Measurements from ENCODE around the gene ITIH3.

- TF ChIP-seq CTCF (IDR thresholded peaks at IDR 0.05; ENCODE audit: low read depth, low read length, poor library complexity, severe bottlenecking): no peak
- TF ChIP-seq EZH2phosphoT487 (IDR thresholded peaks at IDR 0.05; ENCODE audit: borderline replicate concordance, low read length): no peak
These were observed 44.6 kb downstream of the ITIH3 start for GRCh38 chr3:52839268-52839575.

Data from DOHH2 (cell line).